NT2/D1 (cell line): ENCODE data around the gene ALAS2.
A peak's percentile ranks its signal among the peaks of the same experiment; 100 is the strongest.
"Not testable (repeated sequence)": the region's sequence is repeated elsewhere in the genome, so short reads cannot be mapped to it uniquely, and the experiment has no call there.

ENCODE experiments used
- DNase-seq: peaks from one replicate; pipeline ENCODE4 v3.0.0-alpha.2; 2011; ENCODE audit warnings: low read depth, low spot score
- H3K27me3 ChIP-seq: 2 replicates; pipeline ENCODE4 v1.6.0; 2011; ENCODE audit warnings: mild to moderate bottlenecking; ENCODE audit not compliant: insufficient read length, insufficient read depth
- H3K36me3 ChIP-seq: 2 replicates; pipeline ENCODE4 v1.6.1; 2011; ENCODE audit warnings: mild to moderate bottlenecking, low read length, mixed read lengths; ENCODE audit not compliant: insufficient read depth, insufficient read length
- H3K4me1 ChIP-seq: 2 replicates; pipeline ENCODE4 v1.5.1; 2011; ENCODE audit not compliant: insufficient read depth, insufficient read length
- H3K4me3 ChIP-seq: 2 replicates; pipeline ENCODE4 v1.5.1; 2011; ENCODE audit warnings: low read depth; ENCODE audit not compliant: insufficient read length
- H3K9ac ChIP-seq: 2 replicates; pipeline ENCODE4 v1.6.0; 2011; ENCODE audit warnings: low read depth; ENCODE audit not compliant: insufficient read length
- H3K9me3 ChIP-seq: 2 replicates; pipeline ENCODE4 v1.5.1; 2011; ENCODE audit warnings: mild to moderate bottlenecking, low read length; ENCODE audit not compliant: insufficient read depth
- SUZ12 ChIP-seq: IDR thresholded peaks from 2 replicates; pipeline ENCODE4 v1.6.1; 2011; ENCODE audit not compliant: insufficient read length, insufficient read depth; ENCODE audit errors: extremely low read depth
- YY1 ChIP-seq: IDR thresholded peaks from 2 replicates; pipeline ENCODE4 v1.6.1; 2011; ENCODE audit not compliant: insufficient read length, insufficient read depth
- ZNF274 ChIP-seq: IDR thresholded peaks from 2 replicates; pipeline ENCODE4 v1.6.1; 2011; ENCODE audit warnings: mild to moderate bottlenecking, low read depth, low read length

Gene ALAS2

GRCh38 chrX:54999717-55000598 is 30.8 kb downstream of the ALAS2 start, which contains the start of gene APEX2:
Gene APEX2, plus strand, starts transcription at chrX:55000363. Its CDS starts 60 bp downstream, at chrX:55000423.
- Histone ChIP-seq H3K27me3 (no peaks in the 10 kb centered on the region), H3K9me3 (no peaks in the 10 kb centered on the region), H3K36me3 (peaks cover 39% of the 10 kb centered on the region), H3K4me3 (peak within 1 kb of the TSS; percentile 81), H3K9ac (peak within 1 kb of the TSS; percentile 95), H3K4me1 (no peaks in the 10 kb centered on the region)
- peak; percentile 86 for DNase-seq
- no peak for TF ChIP-seq SUZ12
- TF ChIP-seq YY1 = no peak
- no peak for TF ChIP-seq ZNF274

- H3K9ac ChIP-seq = no peak overlapping the region
- H3K4me1 ChIP-seq = no peaks in the 10 kb centered on the region
- no peaks in the 10 kb centered on the region for H3K27me3 ChIP-seq
- H3K36me3 ChIP-seq = no peaks in the 10 kb centered on the region
- H3K9me3 ChIP-seq = no peaks in the 10 kb centered on the region
- TF ChIP-seq ZNF274 (no peak), SUZ12 (no peak), YY1 (no peak)
- no peak for DNase-seq
- H3K4me3 ChIP-seq = no peak overlapping the region
Observed at GRCh38 chrX:54995621-54996020, 35.2 kb downstream of the ALAS2 start.

GRCh38 chrX:54994668-54995351 is 36.0 kb downstream of the ALAS2 start:
- H3K4me3 ChIP-seq = no peak overlapping the region
- no peaks in the 10 kb centered on the region for H3K27me3 ChIP-seq
- H3K9ac ChIP-seq = no peak overlapping the region
- H3K36me3 ChIP-seq = no peaks in the 10 kb centered on the region
- no peaks in the 10 kb centered on the region for H3K4me1 ChIP-seq
- DNase-seq = no peak
- TF ChIP-seq YY1 = no peak
- TF ChIP-seq SUZ12 = no peak
- TF ChIP-seq ZNF274 = no peak
- H3K9me3 ChIP-seq = no peaks in the 10 kb centered on the region

GRCh38 chrX:54994099-54994498 is 36.7 kb downstream of the ALAS2 start, which contains the start of gene PFKFB1:
Gene PFKFB1, minus strand, starts transcription at chrX:54994188. Its CDS starts 181 bp downstream, at chrX:54994007.
- Histone ChIP-seq H3K9me3 (no peaks in the 10 kb centered on the region), H3K4me3 (no peak within 1 kb of the TSS), H3K4me1 (no peaks in the 10 kb centered on the region), H3K9ac (no peak within 1 kb of the TSS), H3K27me3 (no peaks in the 10 kb centered on the region), H3K36me3 (no peaks in the 10 kb centered on the region)
- no peak for DNase-seq
- TF ChIP-seq SUZ12 (no peak), ZNF274 (no peak), YY1 (no peak)

- Histone ChIP-seq H3K4me1 (no peaks in the 10 kb centered on the region), H3K9ac (no peak overlapping the region), H3K4me3 (no peak overlapping the region), H3K36me3 (no peaks in the 10 kb centered on the region), H3K9me3 (no peaks in the 10 kb centered on the region), H3K27me3 (no peaks in the 10 kb centered on the region)
- DNase-seq = no peak
- TF ChIP-seq YY1 (no peak), SUZ12 (no peak), ZNF274 (no peak)
Observed at GRCh38 chrX:54992911-54993622, 37.7 kb downstream of the ALAS2 start.

GRCh38 chrX:54991706-54992105 is 39.1 kb downstream of the ALAS2 start:
- DNase-seq = no peak
- TF ChIP-seq YY1 = no peak
- no peaks in the 10 kb centered on the region for H3K4me1 ChIP-seq
- no peaks in the 10 kb centered on the region for H3K9me3 ChIP-seq
- no peaks in the 10 kb centered on the region for H3K36me3 ChIP-seq
- H3K9ac ChIP-seq = no peak overlapping the region
- no peak overlapping the region for H3K4me3 ChIP-seq
- H3K27me3 ChIP-seq = no peaks in the 10 kb centered on the region

- H3K27me3 ChIP-seq, H3K36me3 ChIP-seq, H3K4me3 ChIP-seq, H3K9me3 ChIP-seq, H3K9ac ChIP-seq, DNase-seq, H3K4me1 ChIP-seq: not testable (repeated sequence)
Observed at GRCh38 chrX:54983306-54983705, 47.5 kb downstream of the ALAS2 start.
